ENCODE measurements around the gene GPR55.

GPR55 gene

GRCh38 chr2:230909841-230910545 lies 15.0 kb downstream of the GPR55 start:
- H3K4me3 Mint-ChIP-seq: no peak overlapping the region
- no peaks in the 10 kb centered on the region for H3K27me3 Mint-ChIP-seq
- H3K4me1 Mint-ChIP-seq: peaks cover 25% of the 10 kb centered on the region
- H3K9me3 Mint-ChIP-seq: no peaks in the 10 kb centered on the region
- no peak for DNase-seq (ENCODE audit: low spot score in 2 of 2)
- no peak for ATAC-seq (ENCODE audit: low read depth)
- peaks cover 21% of the 10 kb centered on the region for H3K36me3 Mint-ChIP-seq
- H3K27ac Mint-ChIP-seq: no peak overlapping the region

DNA sequence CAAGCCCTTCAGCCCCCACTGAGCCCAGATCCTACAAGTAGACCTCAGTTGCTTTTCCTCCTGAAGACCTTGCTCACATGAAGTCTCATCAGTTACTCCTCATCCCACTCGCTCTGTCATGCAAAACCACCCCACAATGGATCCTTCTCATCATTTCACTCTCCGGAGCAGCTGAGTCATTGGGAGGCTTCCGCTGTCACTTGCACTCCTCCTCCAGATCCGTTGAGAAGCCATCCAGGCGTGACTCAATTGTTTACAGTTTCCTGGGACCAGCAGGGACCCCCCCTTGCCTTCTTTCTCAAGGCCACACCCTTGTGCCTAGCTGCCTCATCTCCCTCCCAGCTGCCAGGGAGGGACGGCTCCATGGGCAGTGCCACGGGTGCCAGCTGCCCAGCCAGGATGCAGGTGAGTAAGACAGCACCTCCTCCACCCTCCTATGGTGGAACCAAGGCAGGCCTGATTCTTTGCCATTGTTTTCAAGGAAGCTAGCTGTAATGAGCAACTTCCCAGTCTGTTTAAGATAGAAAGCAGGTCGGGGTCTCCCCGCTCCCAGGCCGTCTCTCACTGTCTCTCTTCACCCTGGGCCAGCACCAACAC lies 16.3 kb downstream of the GPR55 start:
- peaks cover 19% of the 10 kb centered on the region for H3K4me1 Mint-ChIP-seq
- no peaks in the 10 kb centered on the region for H3K27me3 Mint-ChIP-seq
- no peak overlapping the region for H3K27ac Mint-ChIP-seq
- no peak for DNase-seq (ENCODE audit: low spot score in 2 of 2)
- peaks cover 19% of the 10 kb centered on the region for H3K36me3 Mint-ChIP-seq
- no peak overlapping the region for H3K4me3 Mint-ChIP-seq
- ATAC-seq (ENCODE audit: low read depth): no peak
- no peaks in the 10 kb centered on the region for H3K9me3 Mint-ChIP-seq

DNA sequence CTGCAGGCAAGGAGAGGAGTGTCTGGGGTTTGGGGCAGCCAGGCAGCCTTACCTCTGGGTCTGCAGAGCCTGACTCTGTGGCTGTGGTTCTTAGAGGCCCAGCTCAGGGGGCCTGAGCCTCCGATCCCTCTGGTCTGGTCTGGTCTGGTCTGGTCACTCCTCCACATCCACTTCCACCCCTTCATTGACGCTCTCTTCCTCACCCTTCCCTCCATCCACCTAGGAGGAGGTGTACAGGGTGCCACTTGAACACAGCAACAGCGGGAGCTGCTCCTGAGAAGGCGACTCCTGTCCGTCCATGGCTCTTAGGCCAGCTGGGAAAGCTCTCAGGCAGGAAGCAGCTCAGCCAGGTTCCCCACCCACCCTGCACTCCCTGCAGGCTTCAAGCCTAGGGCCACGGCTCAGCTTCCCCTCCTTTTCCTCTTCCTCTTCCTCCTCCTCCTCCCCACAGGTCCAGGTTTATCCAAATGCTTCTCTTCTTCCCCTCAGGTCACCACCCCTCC lies 16.9 kb downstream of the GPR55 start:
- Mint-ChIP-seq H3K36me3 (peaks cover 16% of the 10 kb centered on the region), H3K27ac (no peak overlapping the region), H3K9me3 (no peaks in the 10 kb centered on the region), H3K4me1 (peaks cover 16% of the 10 kb centered on the region), H3K27me3 (no peaks in the 10 kb centered on the region), H3K4me3 (no peak overlapping the region)
- ATAC-seq (ENCODE audit: low read depth) (no peak), DNase-seq (ENCODE audit: low spot score in 2 of 2) (no peak)

GRCh38 chr2:230907361-230908091 lies 17.5 kb downstream of the GPR55 start:
- ATAC-seq (ENCODE audit: low read depth) (no peak), DNase-seq (ENCODE audit: low spot score in 2 of 2) (no peak)
- Mint-ChIP-seq H3K9me3 (no peaks in the 10 kb centered on the region), H3K27ac (no peak overlapping the region), H3K27me3 (no peaks in the 10 kb centered on the region), H3K4me1 (peaks cover 18% of the 10 kb centered on the region), H3K36me3 (peaks cover 16% of the 10 kb centered on the region), H3K4me3 (no peak overlapping the region)

DNA sequence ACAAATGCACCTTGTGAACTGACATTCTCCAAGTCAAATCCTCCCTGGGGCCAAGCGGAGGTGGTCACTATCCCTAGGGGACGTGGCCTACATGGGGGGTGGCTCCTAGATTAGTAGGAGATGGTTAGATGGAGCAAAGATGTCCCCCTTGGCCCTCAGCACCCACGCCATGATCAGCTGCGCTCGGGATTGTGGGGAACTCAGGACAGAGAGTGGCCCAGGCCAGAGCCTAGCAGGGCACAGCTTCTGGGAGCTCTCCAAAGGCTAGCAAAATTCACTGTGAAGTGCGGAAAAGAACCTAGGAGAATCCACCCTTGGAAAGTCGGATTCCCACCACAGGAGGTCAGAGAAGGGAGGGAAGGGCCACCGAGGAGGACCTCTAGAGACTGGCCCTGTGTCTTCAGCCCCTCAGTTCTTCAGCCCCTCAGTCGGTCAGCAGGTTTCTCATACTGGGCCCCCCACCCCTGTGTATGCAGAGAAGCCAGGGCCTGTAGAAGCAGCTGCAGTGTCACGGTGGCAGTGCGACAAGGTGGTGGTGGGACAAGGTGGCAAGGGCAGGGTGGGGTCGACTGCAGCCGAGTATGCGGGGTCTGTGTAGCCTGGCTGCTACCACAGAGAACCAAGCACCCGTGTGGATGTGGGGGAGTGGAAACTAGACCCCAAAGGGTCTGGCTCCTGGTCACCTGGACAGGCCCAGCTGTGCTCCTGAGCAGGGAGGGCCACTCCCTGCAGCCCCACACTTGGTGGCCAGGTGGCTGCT lies 18.4 kb downstream of the GPR55 start:
- peaks cover 16% of the 10 kb centered on the region for H3K36me3 Mint-ChIP-seq
- H3K27ac Mint-ChIP-seq: no peak overlapping the region
- no peaks in the 10 kb centered on the region for H3K27me3 Mint-ChIP-seq
- no peak overlapping the region for H3K4me3 Mint-ChIP-seq
- ATAC-seq (ENCODE audit: low read depth) (no peak), DNase-seq (ENCODE audit: low spot score in 2 of 2) (no peak)
- H3K9me3 Mint-ChIP-seq: no peaks in the 10 kb centered on the region
- H3K4me1 Mint-ChIP-seq: peaks cover 24% of the 10 kb centered on the region

DNA sequence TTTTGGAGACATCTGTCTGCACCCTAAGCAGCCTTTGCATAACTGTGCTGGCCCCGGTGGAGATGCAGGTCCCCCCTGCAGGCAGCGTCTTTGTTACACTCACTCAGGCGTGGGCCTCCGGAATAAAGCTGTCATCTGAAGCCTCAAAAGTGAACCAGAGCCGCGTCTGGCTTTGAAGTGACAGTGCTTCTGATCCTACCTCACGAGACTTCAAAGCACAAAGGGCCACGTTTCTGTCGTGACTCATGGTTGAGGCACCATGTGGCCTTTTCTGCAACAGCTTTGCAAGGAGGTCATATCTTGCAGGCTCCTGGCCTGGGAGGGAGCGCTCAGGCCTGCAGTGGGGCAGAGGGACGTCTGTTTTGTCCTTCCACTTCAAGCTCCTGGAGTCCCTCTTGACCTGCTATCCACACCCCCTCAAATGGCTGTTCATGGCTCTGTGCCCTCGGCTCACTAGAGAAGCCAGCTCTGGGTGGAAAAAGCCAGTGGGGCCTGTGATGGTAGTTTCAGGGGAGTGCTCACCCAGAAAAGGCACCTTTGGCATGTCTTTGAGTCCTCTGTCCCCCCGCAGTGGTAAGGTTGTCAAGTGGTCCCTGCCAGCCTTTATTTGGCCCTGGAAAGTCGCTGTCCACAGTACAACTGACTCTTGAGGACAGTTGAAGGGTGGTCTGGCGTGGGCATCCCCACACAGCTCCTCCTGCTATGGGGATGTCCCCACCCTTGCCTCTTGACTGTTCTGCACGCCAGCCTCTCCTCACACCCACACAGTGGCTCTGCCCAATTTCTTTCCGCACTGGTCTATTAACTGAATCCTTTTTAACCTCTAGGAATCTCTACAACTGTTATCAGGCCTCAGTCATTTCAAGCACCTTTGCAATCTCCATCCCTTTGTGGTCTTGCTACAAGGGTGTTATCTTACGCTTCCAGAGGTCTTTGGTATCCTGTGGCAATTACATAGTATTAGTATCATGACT lies 19.3 kb downstream of the GPR55 start:
- Mint-ChIP-seq H3K27ac (no peak overlapping the region), H3K27me3 (no peaks in the 10 kb centered on the region), H3K9me3 (no peaks in the 10 kb centered on the region), H3K36me3 (peaks cover 13% of the 10 kb centered on the region), H3K4me3 (no peak overlapping the region), H3K4me1 (peaks cover 26% of the 10 kb centered on the region)
- DNase-seq (ENCODE audit: low spot score in 2 of 2) (no peak), ATAC-seq (ENCODE audit: low read depth) (no peak)

- Mint-ChIP-seq H3K9me3 (no peaks in the 10 kb centered on the region), H3K36me3 (peaks cover 7% of the 10 kb centered on the region), H3K4me1 (peaks cover 26% of the 10 kb centered on the region), H3K4me3 (no peak overlapping the region), H3K27ac (no peak overlapping the region), H3K27me3 (no peaks in the 10 kb centered on the region)
- ATAC-seq (ENCODE audit: low read depth) (no peak), DNase-seq (ENCODE audit: low spot score in 2 of 2) (no peak)
These were observed 20.1 kb downstream of the GPR55 start for GRCh38 chr2:230904856-230905447.

- Mint-ChIP-seq H3K27me3 (no peaks in the 10 kb centered on the region), H3K27ac (no peak overlapping the region), H3K4me3 (no peak overlapping the region), H3K4me1 (peaks cover 18% of the 10 kb centered on the region), H3K36me3 (peaks cover 2% of the 10 kb centered on the region), H3K9me3 (no peaks in the 10 kb centered on the region)
- DNase-seq (ENCODE audit: low spot score in 2 of 2) (no peak), ATAC-seq (ENCODE audit: low read depth) (no peak)
These were observed 21.6 kb downstream of the GPR55 start for GRCh38 chr2:230903231-230904150.

DNA sequence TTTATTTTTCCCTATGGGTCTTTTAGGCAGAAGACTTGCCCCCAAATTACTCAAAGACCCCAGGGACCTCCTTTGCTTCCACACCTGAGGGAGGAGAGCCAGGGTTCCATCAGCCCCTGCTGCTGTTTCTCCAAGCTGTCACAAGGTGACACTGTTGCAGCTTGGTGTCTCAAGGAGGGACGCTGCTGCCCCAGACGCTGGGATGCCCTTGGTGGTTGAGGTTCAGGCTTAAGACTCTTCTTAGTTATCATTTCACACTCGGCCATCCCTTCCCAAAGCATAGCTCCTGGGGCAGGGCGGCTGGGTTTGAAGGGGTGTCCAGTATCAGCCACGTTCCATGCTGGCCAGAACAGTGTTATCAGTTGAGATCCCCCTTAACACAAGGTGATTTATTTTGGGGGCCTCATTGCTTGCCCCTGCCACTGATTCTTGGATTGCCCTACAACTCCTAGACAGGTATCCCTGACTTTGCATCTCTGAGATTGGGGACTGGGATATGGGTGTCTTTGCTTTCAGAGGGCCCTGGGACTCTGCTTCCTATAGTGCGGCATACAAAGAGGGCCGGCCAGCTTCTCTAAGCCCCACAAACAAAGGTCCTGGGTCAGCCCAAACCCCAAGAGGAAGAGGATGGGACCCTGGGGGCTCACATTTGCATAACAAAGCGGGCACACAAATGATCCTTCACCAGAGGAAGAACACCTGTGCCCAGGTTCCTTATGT lies 22.7 kb downstream of the GPR55 start:
- peak; percentile 88 for ATAC-seq (ENCODE audit: low read depth)

DNA sequence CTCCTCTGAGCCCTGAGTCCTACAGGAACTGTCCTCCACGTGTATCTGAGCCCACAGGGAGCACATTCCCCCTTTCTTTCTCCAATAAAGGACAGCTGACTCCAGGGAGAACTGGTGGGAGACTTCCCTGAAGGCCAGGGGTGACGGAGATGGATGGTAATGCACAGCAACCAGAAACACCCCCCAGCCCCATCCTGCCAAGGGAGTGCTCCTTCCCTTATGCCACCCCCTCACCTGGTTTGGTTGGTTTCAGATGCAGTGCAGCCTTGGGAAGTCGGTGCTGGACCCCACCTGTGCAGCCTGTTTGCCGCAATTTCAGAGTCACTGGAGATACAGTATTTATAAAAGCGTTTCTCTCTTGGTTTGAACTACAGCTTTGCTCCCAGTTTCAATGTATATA lies 24.0 kb downstream of the GPR55 start:
- no peak for DNase-seq (ENCODE audit: low spot score in 2 of 2)
- Mint-ChIP-seq H3K4me3 (no peak overlapping the region), H3K27ac (no peak overlapping the region), H3K4me1 (peaks cover 22% of the 10 kb centered on the region), H3K36me3 (no peaks in the 10 kb centered on the region), H3K9me3 (no peaks in the 10 kb centered on the region), H3K27me3 (no peaks in the 10 kb centered on the region)
- ATAC-seq (ENCODE audit: low read depth): no peak

More for the DNA sequence above, 22.7 kb downstream of the GPR55 start:
- Mint-ChIP-seq H3K4me3 (peak overlapping the region; percentile 63), H3K4me1 (peaks cover 16% of the 10 kb centered on the region), H3K27me3 (no peaks in the 10 kb centered on the region), H3K27ac (peak overlapping the region; percentile 55), H3K9me3 (no peaks in the 10 kb centered on the region), H3K36me3 (no peaks in the 10 kb centered on the region)
- peak; percentile 52 to 53 for DNase-seq (ENCODE audit: low spot score in 2 of 2)

GRCh38 chr2:230900336-230900995 lies 24.6 kb downstream of the GPR55 start:
- H3K36me3 Mint-ChIP-seq: no peaks in the 10 kb centered on the region
- ATAC-seq (ENCODE audit: low read depth) (no peak), DNase-seq (ENCODE audit: low spot score in 2 of 2) (no peak)
- peaks cover 21% of the 10 kb centered on the region for H3K4me1 Mint-ChIP-seq
- no peaks in the 10 kb centered on the region for H3K27me3 Mint-ChIP-seq
- no peak overlapping the region for H3K4me3 Mint-ChIP-seq
- no peak overlapping the region for H3K27ac Mint-ChIP-seq
- no peaks in the 10 kb centered on the region for H3K9me3 Mint-ChIP-seq
